ENCODE data around the gene KCNMA1. TPM values are rescaled to one million over a fixed set of nuclear protein-coding genes. Genes with fewer than 3 reads are reported as not detected.
A peak's percentile ranks its signal among the peaks of the same experiment; 100 is the strongest.

KCNMA1 gene
- total and polyA plus RNA-seq, 2 donors (not counting 1 experiment from before 2014, with no cell fraction given) = 0.82 to 3.1 TPM

- no peak for ATAC-seq (ENCODE audit: low read depth)
- no peak overlapping the region for H3K4me2 ChIP-seq (replicated peaks; ENCODE audit: low read depth, low read length, poor library complexity, severe bottlenecking)
- intact Hi-C loops (cut with micrococcal nuclease) = no loop called here
- no peaks in the 10 kb centered on the region for H3K79me2 ChIP-seq (ENCODE audit: control insufficient read depth, insufficient read depth, low read length)
- ChIA-PET CTCF (no interaction called here), POLR2A (no interaction called here)
- no peaks in the 10 kb centered on the region for H3K27me3 ChIP-seq (replicated peaks in 1 of 4; ENCODE audit: control extremely low read depth in 1 of 4, control insufficient read depth in 3 of 4, insufficient read depth in 4 of 4, low read length in 3 of 4)
- H3K27me3 Mint-ChIP-seq = no peaks in the 10 kb centered on the region
- DNase-seq = no peak
- H4K20me1 ChIP-seq (ENCODE audit: control insufficient read depth, insufficient read depth, low read length, poor library complexity, severe bottlenecking) = no peaks in the 10 kb centered on the region
- H3K9ac ChIP-seq (ENCODE audit: low read length) = no peak overlapping the region
- H3K4me1 Mint-ChIP-seq = no peaks in the 10 kb centered on the region
- H3K4me1 ChIP-seq (ENCODE audit: control insufficient read depth in 2 of 2, insufficient read depth in 2 of 2, low read length in 2 of 2) = peaks cover 0 to 6% of the 10 kb centered on the region in 2 donors
- TF ChIP-seq CTCF (IDR thresholded peaks at IDR 0.05) = no peak
- TF ChIP-seq EZH2 (IDR thresholded peaks at IDR 0.05; ENCODE audit: borderline replicate concordance, insufficient read depth, low read depth, low read length, poor library complexity, severe bottlenecking) = no peak
- no peak overlapping the region for H3K27ac Mint-ChIP-seq
- no peak overlapping the region for H3K4me3 ChIP-seq (ENCODE audit: control extremely low read depth in 1 of 5, extremely low read depth in 1 of 5, insufficient read depth in 1 of 5, low read depth in 2 of 5, low read length in 4 of 5)
- H3K36me3 ChIP-seq (replicated peaks in 1 of 2; ENCODE audit: control extremely low read depth in 1 of 2, control insufficient read depth in 1 of 2, extremely low read depth in 1 of 2, insufficient read depth in 2 of 2, low read length in 1 of 2) = no peaks in the 10 kb centered on the region
- no peak overlapping the region for H2AFZ ChIP-seq (ENCODE audit: insufficient read depth, low read depth, low read length, poor library complexity, severe bottlenecking)
- no peaks in the 10 kb centered on the region for H3K9me3 ChIP-seq (ENCODE audit: control extremely low read depth in 1 of 3, control insufficient read depth in 2 of 3, insufficient read depth in 1 of 3, low read length in 2 of 3)
- H3K27ac ChIP-seq (ENCODE audit: low read length in 2 of 2) = no peak overlapping the region
- H3K4me3 Mint-ChIP-seq = no peak overlapping the region
- H3K9me3 Mint-ChIP-seq (ENCODE audit: insufficient read depth) = no peaks in the 10 kb centered on the region
- WGBS (ENCODE audit: insufficient coverage) = 75% methylated on average over 1 of the region's 2 CpGs
These were observed 57.1 kb downstream of the KCNMA1 start for GRCh38 chr10:77580482-77580881.

GRCh38 chr10:77578583-77579227 is 58.9 kb downstream of the KCNMA1 start:
- H3K36me3 ChIP-seq (replicated peaks in 1 of 2; ENCODE audit: control extremely low read depth in 1 of 2, control insufficient read depth in 1 of 2, extremely low read depth in 1 of 2, insufficient read depth in 2 of 2, low read length in 1 of 2) = no peaks in the 10 kb centered on the region
- H3K9me3 ChIP-seq (ENCODE audit: control extremely low read depth in 1 of 3, control insufficient read depth in 2 of 3, insufficient read depth in 1 of 3, low read length in 2 of 3) = no peaks in the 10 kb centered on the region
- POLR2A ChIA-PET = no interaction called here
- H3K4me3 Mint-ChIP-seq = no peak overlapping the region
- no peaks in the 10 kb centered on the region for H3K4me1 Mint-ChIP-seq
- H2AFZ ChIP-seq (ENCODE audit: insufficient read depth, low read depth, low read length, poor library complexity, severe bottlenecking) = no peak overlapping the region
- peak overlapping the region; percentile 37 for H3K27ac Mint-ChIP-seq
- CTCF ChIA-PET = no interaction called here
- TF ChIP-seq EZH2 (IDR thresholded peaks at IDR 0.05; ENCODE audit: borderline replicate concordance, insufficient read depth, low read depth, low read length, poor library complexity, severe bottlenecking) (no peak), CTCF (IDR thresholded peaks at IDR 0.05) (no peak)
- no peak overlapping the region for H3K27ac ChIP-seq (ENCODE audit: low read length in 2 of 2)
- H3K4me2 ChIP-seq (replicated peaks; ENCODE audit: low read depth, low read length, poor library complexity, severe bottlenecking) = no peak overlapping the region
- H3K4me3 ChIP-seq (ENCODE audit: control extremely low read depth in 1 of 5, extremely low read depth in 1 of 5, insufficient read depth in 1 of 5, low read depth in 2 of 5, low read length in 4 of 5) = no peak overlapping the region
- no peaks in the 10 kb centered on the region for H3K27me3 ChIP-seq (replicated peaks in 1 of 4; ENCODE audit: control extremely low read depth in 1 of 4, control insufficient read depth in 3 of 4, insufficient read depth in 4 of 4, low read length in 3 of 4)
- 94% methylated on average over 4 of the region's 7 CpGs for WGBS (ENCODE audit: insufficient coverage)
- no peaks in the 10 kb centered on the region for H3K79me2 ChIP-seq (ENCODE audit: control insufficient read depth, insufficient read depth, low read length)
- no peaks in the 10 kb centered on the region for H3K9me3 Mint-ChIP-seq (ENCODE audit: insufficient read depth)
- ATAC-seq (ENCODE audit: low read depth) = no peak
- H3K27me3 Mint-ChIP-seq = no peaks in the 10 kb centered on the region
- intact Hi-C loops (cut with micrococcal nuclease) = no loop called here
- no peak overlapping the region for H3K9ac ChIP-seq (ENCODE audit: low read length)
- no peaks in the 10 kb centered on the region for H4K20me1 ChIP-seq (ENCODE audit: control insufficient read depth, insufficient read depth, low read length, poor library complexity, severe bottlenecking)
- no peak for DNase-seq
- H3K4me1 ChIP-seq (ENCODE audit: control insufficient read depth in 2 of 2, insufficient read depth in 2 of 2, low read length in 2 of 2) = peaks cover 0 to 4% of the 10 kb centered on the region in 2 donors

Data from B cell (primary cell).